Loucy (cell line): Measurements from ENCODE around the gene PANK1.

Source experiments
- EZH2phosphoT487 ChIP-seq: fragments of 200-600 bp; IDR thresholded peaks from 2 replicates; pipeline ENCODE4 v1.6.1; 2018; ENCODE audit warnings: antibody characterized with exemption, mild to moderate bottlenecking, moderate library complexity, borderline replicate concordance
- TF ChIP-seq, protein P1 (sequence below): fragments of 200-600 bp; sonication (generic); conservative IDR thresholded peaks from 2 replicates; pipeline ENCODE4 v1.5.1; 2014; ENCODE audit warnings: mild to moderate bottlenecking, antibody characterized with exemption, low read length

DNA sequence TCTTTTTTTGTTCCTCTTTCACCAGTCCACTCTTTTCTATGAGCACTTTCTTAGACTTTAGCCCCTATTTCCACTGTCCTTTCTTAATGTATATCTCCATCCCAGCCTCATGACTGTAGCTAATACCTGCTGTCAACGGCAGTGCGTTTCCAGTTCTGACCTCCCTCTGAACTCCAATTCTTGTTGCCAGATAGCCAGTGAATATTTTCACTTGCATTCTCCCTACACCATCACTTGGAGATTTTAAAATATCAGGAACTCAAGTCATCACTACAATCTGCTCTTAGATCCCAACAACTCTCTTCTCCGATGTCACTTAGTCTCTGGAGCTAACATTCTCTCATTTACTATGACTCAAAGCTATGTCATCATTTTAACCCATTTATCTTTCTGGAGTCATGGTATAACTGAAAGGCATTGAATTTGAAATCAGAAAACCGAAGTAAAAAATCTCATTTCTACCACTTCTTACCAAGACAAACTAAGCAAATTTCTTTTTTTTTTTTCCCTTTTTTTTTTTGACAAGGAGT lies 104.6 kb downstream of the PANK1 start:
- TF ChIP-seq, protein P1, sequence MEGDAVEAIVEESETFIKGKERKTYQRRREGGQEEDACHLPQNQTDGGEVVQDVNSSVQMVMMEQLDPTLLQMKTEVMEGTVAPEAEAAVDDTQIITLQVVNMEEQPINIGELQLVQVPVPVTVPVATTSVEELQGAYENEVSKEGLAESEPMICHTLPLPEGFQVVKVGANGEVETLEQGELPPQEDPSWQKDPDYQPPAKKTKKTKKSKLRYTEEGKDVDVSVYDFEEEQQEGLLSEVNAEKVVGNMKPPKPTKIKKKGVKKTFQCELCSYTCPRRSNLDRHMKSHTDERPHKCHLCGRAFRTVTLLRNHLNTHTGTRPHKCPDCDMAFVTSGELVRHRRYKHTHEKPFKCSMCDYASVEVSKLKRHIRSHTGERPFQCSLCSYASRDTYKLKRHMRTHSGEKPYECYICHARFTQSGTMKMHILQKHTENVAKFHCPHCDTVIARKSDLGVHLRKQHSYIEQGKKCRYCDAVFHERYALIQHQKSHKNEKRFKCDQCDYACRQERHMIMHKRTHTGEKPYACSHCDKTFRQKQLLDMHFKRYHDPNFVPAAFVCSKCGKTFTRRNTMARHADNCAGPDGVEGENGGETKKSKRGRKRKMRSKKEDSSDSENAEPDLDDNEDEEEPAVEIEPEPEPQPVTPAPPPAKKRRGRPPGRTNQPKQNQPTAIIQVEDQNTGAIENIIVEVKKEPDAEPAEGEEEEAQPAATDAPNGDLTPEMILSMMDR, result no peak
- TF ChIP-seq EZH2phosphoT487, result no peak
